ENCODE results near the gene HLCS.

- no peak for TF ChIP-seq CTCF (IDR thresholded peaks at IDR 0.05)
- TF ChIP-seq POLR2A (IDR thresholded peaks at IDR 0.05), result no peak
- no peak for TF ChIP-seq POLR2AphosphoS5 (IDR thresholded peaks at IDR 0.05; ENCODE audit: insufficient read depth in 1 of 2, low read depth in 1 of 2)
These were observed 160.4 kb downstream of the HLCS start for GRCh38 chr21:36806103-36806502.
